HepG2 (cell line): ENCODE results near the gene LHFPL2. TPM values are rescaled to one million over a fixed set of nuclear protein-coding genes. Genes with fewer than 3 reads are reported as not detected.

Experiments
- ATAC-seq: fragments of 200-7000 bp; cut with Tn5 transposase; 3 replicates; pipeline ENCODE4 v1.9.1; 2020; ENCODE audit warnings: mild to moderate bottlenecking, moderate library complexity
- BruUV-seq: library from RNA; stranded (reverse); fragments of 400-500 nt; replicated peaks from 2 replicates; lab custom pipeline; 2021; lab: Mats Ljungman, UMichigan
- CTCF ChIA-PET: fragments of 300-600 bp; formaldehyde crosslinking; extraction: SDS; loops from one replicate; lab custom pipeline; 2021; ENCODE audit warnings: low total read pairs, inconsistent platforms, low intra/inter-chr PET ratio; lab: Yijun Ruan, JAX
- POLR2A ChIA-PET: fragments of 350-600 bp; sonication (Branson Sonifier 250); formaldehyde crosslinking; loops from one replicate; lab custom pipeline; 2020; ENCODE audit warnings: antibody characterized with exemption, inconsistent platforms; lab: Yijun Ruan, JAX
- DNase-seq: peaks from one replicate; pipeline ENCODE4 v3.0.0-alpha.2; 2015; ENCODE audit warnings: low spot score
- FAIRE-seq: peaks from 3 replicates; lab custom pipeline; 2011; peaks lifted over from hg19 to GRCh38; lab: Jason Lieb, UNC
- H2AFZ ChIP-seq: one replicate; pipeline ENCODE4 v1.6.1; 2011; ENCODE audit warnings: low read length, inconsistent platforms
- H3K27ac ChIP-seq: fragments of 300-600 bp; 3 replicates; pipeline ENCODE4 v1.8.0; 2011; ENCODE audit warnings: mixed run types, mild to moderate bottlenecking, mixed read lengths, low read length, inconsistent platforms; ENCODE audit not compliant: insufficient read depth; ENCODE audit errors: extremely low read length
- H3K27me3 ChIP-seq, 2 experiments: fragments of 200-600 bp in 1 of 2; 2 replicates in 1 of 2; 3 replicates in 1 of 2; pipeline versions ENCODE4 v1.6.0 to v1.8.0; 2011; ENCODE audit warnings: low read length in 2 of 2, mild to moderate bottlenecking in 2 of 2, moderate library complexity in 2 of 2, inconsistent platforms in 1 of 2; ENCODE audit not compliant: insufficient read depth in 2 of 2, control insufficient read depth in 1 of 2
- H3K36me3 ChIP-seq, 2 experiments: fragments of 200-600 bp in 1 of 2; replicated peaks in 1 of 2; 2 replicates in 1 of 2; 3 replicates in 1 of 2; pipeline versions ENCODE4 v1.5.1 to v1.8.0; 2011; ENCODE audit warnings: low read length in 2 of 2, inconsistent platforms in 1 of 2; ENCODE audit not compliant: insufficient read depth in 2 of 2, control insufficient read depth in 1 of 2
- H3K4me1 ChIP-seq: 2 replicates; pipeline ENCODE4 v1.5.1; 2012; ENCODE audit warnings: low read length, inconsistent platforms; ENCODE audit not compliant: insufficient read depth
- H3K4me2 ChIP-seq: 2 replicates; pipeline ENCODE4 v1.6.0; 2011; ENCODE audit warnings: low read depth, low read length, inconsistent platforms
- H3K4me3 ChIP-seq, 3 experiments: fragments of 200-600 bp in 1 of 3; sonication (generic), shearing (Covaris generic) in 1 of 3; replicated peaks in 1 of 3; 2 replicates each; pipeline ENCODE4 v1.5.1; 2011 to 2016; ENCODE audit warnings: low read length in 3 of 3, inconsistent platforms in 2 of 3, low read depth in 2 of 3, mild to moderate bottlenecking in 2 of 3, control low read depth in 1 of 3, mixed read lengths in 1 of 3; ENCODE audit not compliant: insufficient read depth in 1 of 3
- H3K79me2 ChIP-seq: one replicate; pipeline ENCODE4 v1.6.1; 2011; ENCODE audit warnings: low read length, inconsistent platforms; ENCODE audit not compliant: insufficient read depth
- H3K9ac ChIP-seq: 2 replicates; pipeline ENCODE4 v1.6.0; 2011; ENCODE audit warnings: mild to moderate bottlenecking, low read depth, low read length, inconsistent platforms; ENCODE audit not compliant: insufficient read depth
- H3K9me3 ChIP-seq: 2 replicates; pipeline ENCODE4 v1.5.1; 2012; ENCODE audit warnings: mild to moderate bottlenecking, low read length
- H4K20me1 ChIP-seq: 2 replicates; pipeline ENCODE4 v1.6.0; 2011; ENCODE audit warnings: inconsistent platforms, mild to moderate bottlenecking, low read length, moderate library complexity; ENCODE audit not compliant: insufficient read depth
- AKAP8 ChIP-seq: sonication (generic); formaldehyde crosslinking; IDR thresholded peaks from 2 replicates; pipeline ENCODE4 v1.5.1; 2020; ENCODE audit warnings: mild to moderate bottlenecking, missing genetic modification reagents
- HNF4A ChIP-seq: sonication (generic); formaldehyde crosslinking; IDR thresholded peaks from 2 replicates; pipeline ENCODE4 v1.4.0; 2020; ENCODE audit warnings: missing genetic modification reagents
- NONO ChIP-seq, 2 experiments: fragments of 450-650 bp in 1 of 2; sonication (generic) in 1 of 2; formaldehyde crosslinking in 1 of 2; IDR thresholded peaks in 1 of 2; conservative IDR thresholded peaks in 1 of 2; 2 replicates each; pipeline versions ENCODE4 v1.6.1 to v1.8.0; 2017 to 2022; ENCODE audit warnings: mild to moderate bottlenecking in 1 of 2, missing genetic modification reagents in 1 of 2, moderate library complexity in 1 of 2
- RBM22 ChIP-seq: fragments of 200-400 bp; formaldehyde crosslinking; optimal IDR thresholded peaks from 2 replicates; pipeline ENCODE3; 2017; ENCODE audit warnings: mild to moderate bottlenecking, low read length, moderate library complexity
- STAG1 ChIP-seq: sonication (generic); formaldehyde crosslinking; IDR thresholded peaks from 2 replicates; pipeline ENCODE4 v1.4.0; 2020; ENCODE audit warnings: missing genetic modification reagents
- WGBS: methylation state at CpG from one replicate; pipeline ENCODE4 v1.1.6; 2017; ENCODE audit warnings: low lambda C conversion rate; 5-methylcytosine and 5-hydroxymethylcytosine counted together
- in situ Hi-C: cut with HindIII; loops from 2 replicates; pipeline ENCODE4 v1.10.0; 2017; ENCODE audit warnings: low pct_unique_long_range_greater_than_20kb; ENCODE audit not compliant: extremely low pct_ligation_motif_present
- intact Hi-C: fragments of 100-400 bp; cut with micrococcal nuclease; formaldehyde crosslinking; loops from one replicate; pipeline ENCODE4 v1.10.0; 2022; ENCODE audit not compliant: unreplicated experiment
- polyA plus RNA-seq, 8 experiments: library from polyadenylated mRNA; depleted of rRNA in 3 of 8; stranded (reverse) in 7 of 8; unstranded in 1 of 8; fragments of >200 nt; fragmentation: Illumina TruSeq in 4 of 8; extraction: Trizol in 4 of 8; gene quantifications; 2 replicates each; pipeline versions ENCODE4 v1.2.1 to v1.2.3, GENCODE V29; 2011 to 2016; ENCODE audit warnings: low read depth in 4 of 8, missing spikeins in 1 of 8, mixed read lengths in 1 of 8; ENCODE audit not compliant: insufficient read depth in 1 of 8
- total RNA-seq, 5 experiments: library from RNA; depleted of rRNA; stranded (reverse); fragments of >200 nt; fragmentation: Illumina TruSeq; extraction: Trizol; gene quantifications; 2 replicates each; pipeline ENCODE4 v1.2.3, GENCODE V29; 2016; ENCODE audit warnings: low read depth in 1 of 5
- TF ChIP-seq, protein P1 (sequence below): sonication (generic); formaldehyde crosslinking; IDR thresholded peaks from 2 replicates; pipeline ENCODE4 v1.9.0; 2021; ENCODE audit warnings: missing genetic modification reagents, borderline replicate concordance
- TF ChIP-seq, protein P2 (sequence below): sonication (generic); formaldehyde crosslinking; IDR thresholded peaks from 2 replicates; pipeline ENCODE4 v1.5.0; 2020; ENCODE audit warnings: mild to moderate bottlenecking, missing genetic modification reagents, moderate library complexity

Gene LHFPL2
- total and polyA plus RNA-seq, 2 of the 13 experiments (the other 11 are each of a cell fraction or from before 2014, with no cell fraction given): 6.0 to 20.0 TPM

DNA sequence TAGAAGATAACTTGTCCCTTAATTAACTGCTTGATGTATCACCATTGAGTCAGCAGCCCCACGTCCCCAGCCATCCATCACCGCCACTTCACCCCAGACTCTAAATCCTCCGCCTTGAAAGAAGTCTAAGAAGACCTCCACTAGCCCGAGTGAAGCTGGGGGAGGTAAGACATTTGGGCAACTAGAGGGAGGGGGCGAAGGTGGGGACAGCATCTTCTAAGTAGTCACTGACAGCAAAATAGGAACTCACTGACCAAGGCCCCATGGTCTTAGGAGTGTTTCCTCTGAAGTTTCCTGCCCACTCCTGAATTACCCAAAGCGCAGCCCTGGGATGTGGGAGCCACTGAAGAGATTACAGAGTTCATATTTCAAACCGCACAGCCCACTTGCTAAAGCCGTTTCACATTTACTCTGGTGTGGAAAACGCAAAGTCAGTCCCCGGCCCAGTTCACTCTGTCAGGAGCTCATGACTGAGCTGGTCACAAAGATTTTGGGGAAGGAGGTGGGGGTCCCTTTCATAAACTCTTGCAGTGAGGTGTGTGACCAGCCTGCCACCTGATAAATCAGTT is 107.4 kb downstream of the LHFPL2 start:
- peaks cover 1% of the 10 kb centered on the region for H3K4me1 ChIP-seq
- peaks cover 13% of the 10 kb centered on the region for H3K79me2 ChIP-seq
- CTCF ChIA-PET: no interaction called here
- no TSS peak for BruUV-seq
- POLR2A ChIA-PET: interaction anchor here (1.2 kb wide), 1 partner anchor 53 kb away, joined by 3 read pairs; no protein-coding TSS in a partner anchor
- peak; percentile 46 for TF ChIP-seq RBM22
- no peak for TF ChIP-seq NONO (IDR thresholded peaks at IDR 0.05)
- no peak for TF ChIP-seq NONO (CRISPR knock-in tag; conservative IDR thresholded peaks at IDR 0.05)
- H3K27me3 ChIP-seq: no peaks in the 10 kb centered on the region
- no peak overlapping the region for H2AFZ ChIP-seq
- FAIRE-seq: no peak
- H3K4me2 ChIP-seq: no peak overlapping the region
- ATAC-seq: no peak
- H3K9me3 ChIP-seq: no peaks in the 10 kb centered on the region
- no peak overlapping the region for H3K9ac ChIP-seq
- no peak for DNase-seq
- H3K36me3 ChIP-seq: peaks cover 0 to 7% of the 10 kb centered on the region in 2 experiments; a peak in 3 of 5 replicates
- peaks cover 4% of the 10 kb centered on the region; the same call in 1 of the 2 replicates for H4K20me1 ChIP-seq
- intact Hi-C loops (no loop called here), in situ Hi-C loops (no loop called here)
- 97% methylated on average over 10 of the region's 10 CpGs for WGBS
- H3K27ac ChIP-seq: no peak overlapping the region
- H3K4me3 ChIP-seq: no peak overlapping the region

DNA sequence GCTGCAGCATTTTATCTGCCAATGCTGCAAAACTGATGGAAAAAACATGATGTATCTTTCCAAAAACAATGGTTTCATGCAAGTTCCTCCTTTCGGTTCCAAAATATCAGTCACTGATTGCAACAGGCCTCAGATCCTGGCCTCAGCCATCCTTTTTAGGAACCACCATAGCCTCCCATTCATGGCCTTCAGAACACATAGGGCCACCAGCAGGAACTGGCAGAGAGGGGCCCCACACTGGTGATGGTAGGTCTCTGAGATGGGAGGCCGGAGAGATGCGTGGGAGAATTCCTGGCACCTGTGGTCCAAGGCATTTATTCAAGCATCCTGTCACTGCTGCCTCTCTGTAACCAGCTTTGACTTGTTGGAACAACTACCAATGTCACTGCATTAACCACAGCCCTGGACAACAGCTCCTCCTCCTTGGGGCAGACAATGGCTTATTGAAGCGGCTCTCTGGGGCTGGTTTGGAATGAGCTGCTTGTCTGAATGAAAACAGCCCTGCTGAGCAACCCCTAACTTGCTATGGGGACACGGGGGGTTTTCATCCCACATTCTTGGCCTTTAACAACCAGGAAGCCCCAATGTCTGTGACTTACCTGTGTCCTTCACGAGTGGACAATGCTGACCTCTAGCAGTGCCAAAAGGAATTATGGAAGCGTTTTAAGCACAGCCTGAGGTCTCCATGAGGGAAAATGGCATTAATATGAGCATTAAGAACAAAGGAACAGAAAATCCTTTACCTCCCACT is 108.1 kb downstream of the LHFPL2 start:
- no peak for FAIRE-seq
- no peaks in the 10 kb centered on the region for H3K4me1 ChIP-seq
- no peak overlapping the region for H3K4me2 ChIP-seq
- no peaks in the 10 kb centered on the region for H4K20me1 ChIP-seq
- no TSS peak for BruUV-seq
- POLR2A ChIA-PET: interaction anchor here (1.2 kb wide), 1 partner anchor 54 kb away, joined by 3 read pairs; no protein-coding TSS in a partner anchor
- intact Hi-C loops: no loop called here
- no peaks in the 10 kb centered on the region for H3K27me3 ChIP-seq
- no peak for DNase-seq
- CTCF ChIA-PET: no interaction called here
- no peak; the same call in 2 of the 3 replicates for ATAC-seq
- in situ Hi-C loops: no loop called here
- H3K27ac ChIP-seq: no peak overlapping the region
- H3K4me3 ChIP-seq: no peak overlapping the region
- WGBS: 94% methylated on average over 7 of the region's 7 CpGs
- TF ChIP-seq, protein P1, sequence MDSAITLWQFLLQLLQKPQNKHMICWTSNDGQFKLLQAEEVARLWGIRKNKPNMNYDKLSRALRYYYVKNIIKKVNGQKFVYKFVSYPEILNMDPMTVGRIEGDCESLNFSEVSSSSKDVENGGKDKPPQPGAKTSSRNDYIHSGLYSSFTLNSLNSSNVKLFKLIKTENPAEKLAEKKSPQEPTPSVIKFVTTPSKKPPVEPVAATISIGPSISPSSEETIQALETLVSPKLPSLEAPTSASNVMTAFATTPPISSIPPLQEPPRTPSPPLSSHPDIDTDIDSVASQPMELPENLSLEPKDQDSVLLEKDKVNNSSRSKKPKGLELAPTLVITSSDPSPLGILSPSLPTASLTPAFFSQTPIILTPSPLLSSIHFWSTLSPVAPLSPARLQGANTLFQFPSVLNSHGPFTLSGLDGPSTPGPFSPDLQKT (CRISPR knock-in tag): no peak
- no peak for TF ChIP-seq AKAP8 (CRISPR knock-in tag)
- TF ChIP-seq HNF4A (CRISPR knock-in tag): no peak
- peak; percentile 49 for TF ChIP-seq STAG1
- TF ChIP-seq, protein P2, sequence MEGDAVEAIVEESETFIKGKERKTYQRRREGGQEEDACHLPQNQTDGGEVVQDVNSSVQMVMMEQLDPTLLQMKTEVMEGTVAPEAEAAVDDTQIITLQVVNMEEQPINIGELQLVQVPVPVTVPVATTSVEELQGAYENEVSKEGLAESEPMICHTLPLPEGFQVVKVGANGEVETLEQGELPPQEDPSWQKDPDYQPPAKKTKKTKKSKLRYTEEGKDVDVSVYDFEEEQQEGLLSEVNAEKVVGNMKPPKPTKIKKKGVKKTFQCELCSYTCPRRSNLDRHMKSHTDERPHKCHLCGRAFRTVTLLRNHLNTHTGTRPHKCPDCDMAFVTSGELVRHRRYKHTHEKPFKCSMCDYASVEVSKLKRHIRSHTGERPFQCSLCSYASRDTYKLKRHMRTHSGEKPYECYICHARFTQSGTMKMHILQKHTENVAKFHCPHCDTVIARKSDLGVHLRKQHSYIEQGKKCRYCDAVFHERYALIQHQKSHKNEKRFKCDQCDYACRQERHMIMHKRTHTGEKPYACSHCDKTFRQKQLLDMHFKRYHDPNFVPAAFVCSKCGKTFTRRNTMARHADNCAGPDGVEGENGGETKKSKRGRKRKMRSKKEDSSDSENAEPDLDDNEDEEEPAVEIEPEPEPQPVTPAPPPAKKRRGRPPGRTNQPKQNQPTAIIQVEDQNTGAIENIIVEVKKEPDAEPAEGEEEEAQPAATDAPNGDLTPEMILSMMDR (CRISPR knock-in tag): peak; percentile 50
- H3K36me3 ChIP-seq: peaks cover 0 to 7% of the 10 kb centered on the region in 2 experiments; a peak in 3 of 5 replicates
- H3K9me3 ChIP-seq: no peaks in the 10 kb centered on the region
- H3K79me2 ChIP-seq: peaks cover 13% of the 10 kb centered on the region
- H3K9ac ChIP-seq: no peak overlapping the region
- H2AFZ ChIP-seq: no peak overlapping the region
